ENCODE measurements around the gene TMEM63B.

TMEM63B gene

GRCh38 chr6:44117397-44118128, 9.8 kb upstream of the TMEM63B start:
- no peak for DNase-seq (ENCODE audit: insufficient read length, low spot score)
- FAIRE-seq, result no peak
- no peak for TF ChIP-seq POLR2A (IDR thresholded peaks at IDR 0.05; ENCODE audit: low read depth, low read length)

- DNase-seq (ENCODE audit: insufficient read length, low spot score) (no peak), FAIRE-seq (no peak)
- no peak for TF ChIP-seq POLR2A (IDR thresholded peaks at IDR 0.05; ENCODE audit: low read depth, low read length)
Observed at GRCh38 chr6:44119704-44120262, 7.6 kb upstream of the TMEM63B start.

DNA sequence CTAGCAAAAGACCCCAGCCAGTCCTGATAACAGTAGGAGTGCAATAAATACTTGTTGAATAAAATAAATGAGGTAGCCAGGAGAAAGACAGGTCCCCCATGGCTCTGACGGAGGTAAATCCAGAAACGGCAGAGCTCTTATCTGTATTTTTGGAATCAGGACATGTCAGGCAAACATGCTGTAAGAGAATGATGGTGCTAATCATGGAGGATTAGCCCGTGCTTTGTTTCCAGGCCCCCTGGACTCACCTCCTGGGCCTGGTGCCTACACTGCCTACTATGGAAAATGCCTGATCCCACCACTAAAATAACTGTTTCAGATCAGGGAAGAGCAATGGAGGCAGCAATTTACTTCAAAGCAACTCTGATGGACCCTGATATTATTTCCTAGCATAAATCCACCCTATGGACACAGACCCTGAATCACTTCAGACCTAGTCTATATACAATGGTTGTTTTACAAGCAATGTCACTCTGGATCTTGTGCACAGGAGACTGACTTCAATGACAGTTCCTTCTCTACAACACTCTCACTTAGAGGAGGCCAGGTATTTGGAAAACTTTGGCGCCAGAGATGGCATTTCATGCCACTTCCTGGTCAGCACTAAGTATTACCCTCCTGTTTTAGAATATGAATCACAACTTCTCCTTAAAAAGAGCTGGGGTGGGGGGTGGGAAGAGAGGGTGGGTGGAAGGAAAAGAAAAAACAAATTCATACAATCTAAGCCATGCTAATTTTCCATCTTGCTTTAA, 6.5 kb upstream of the TMEM63B start:
- no peak for DNase-seq (ENCODE audit: insufficient read length, low spot score)
- no peak for TF ChIP-seq POLR2A (IDR thresholded peaks at IDR 0.05; ENCODE audit: low read depth, low read length)
- no peak for FAIRE-seq

- TF ChIP-seq POLR2A (IDR thresholded peaks at IDR 0.05; ENCODE audit: low read depth, low read length), result no peak
- DNase-seq (ENCODE audit: insufficient read length, low spot score) (no peak), FAIRE-seq (no peak)
Observed at GRCh38 chr6:44122801-44123200, 4.6 kb upstream of the TMEM63B start.

DNA sequence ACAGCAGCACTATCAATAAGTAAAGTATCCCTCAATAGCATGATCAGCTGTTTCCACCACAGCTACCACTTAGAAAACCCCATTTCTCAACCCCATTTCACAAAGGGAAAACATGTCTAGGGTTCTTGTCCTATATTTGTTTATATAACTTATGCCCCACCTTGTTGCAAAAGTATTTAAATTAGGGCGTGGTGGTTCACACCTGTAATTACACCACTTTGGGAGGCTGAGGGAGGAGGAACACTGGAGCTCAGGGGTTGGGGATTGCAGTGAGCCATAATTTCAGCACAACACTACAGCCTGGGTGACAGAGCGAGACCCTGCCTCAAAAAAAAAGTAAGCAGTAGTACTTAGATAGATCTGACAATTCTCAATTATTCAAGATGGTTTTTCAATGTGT, 3.8 kb upstream of the TMEM63B start:
- no peak for DNase-seq (ENCODE audit: insufficient read length, low spot score)
- TF ChIP-seq POLR2A (IDR thresholded peaks at IDR 0.05; ENCODE audit: low read depth, low read length), result no peak
- FAIRE-seq, result no peak

GRCh38 chr6:44126320-44127149, 819 bp upstream of the TMEM63B start:
- FAIRE-seq (no peak), DNase-seq (ENCODE audit: insufficient read length, low spot score) (peak; percentile 91)
- no peak for TF ChIP-seq POLR2A (IDR thresholded peaks at IDR 0.05; ENCODE audit: low read depth, low read length)

GRCh38 chr6:44128020-44128917, 915 bp downstream of the TMEM63B start:
- TF ChIP-seq POLR2A (IDR thresholded peaks at IDR 0.05; ENCODE audit: low read depth, low read length), result no peak
- no peak for FAIRE-seq
- DNase-seq (ENCODE audit: insufficient read length, low spot score), result peak; percentile 65

DNA sequence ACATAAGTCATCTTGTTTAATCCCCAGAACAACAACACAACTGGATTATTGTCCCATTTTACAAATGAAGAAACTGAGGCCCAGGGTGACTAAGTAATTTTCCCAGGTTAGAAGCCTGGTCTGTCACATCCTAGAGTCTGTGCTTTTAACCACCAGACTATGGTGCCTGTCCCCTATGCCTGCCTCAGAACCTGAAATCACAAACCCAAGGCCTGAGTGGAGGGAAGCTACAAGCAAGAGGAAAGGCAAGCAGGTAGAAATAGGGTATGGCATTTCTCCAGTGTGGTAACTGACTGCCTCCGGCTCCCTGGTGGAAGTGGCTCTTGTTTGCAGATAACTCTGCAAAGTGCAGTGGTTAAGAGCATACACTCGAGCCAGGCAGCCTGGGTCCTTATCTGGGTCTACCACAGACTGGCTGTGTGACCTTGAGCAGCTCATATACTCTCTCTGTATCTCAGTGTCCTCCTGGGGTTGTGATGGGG, 2.5 kb downstream of the TMEM63B start:
- no peak for TF ChIP-seq POLR2A (IDR thresholded peaks at IDR 0.05; ENCODE audit: low read depth, low read length)
- DNase-seq (ENCODE audit: insufficient read length, low spot score) (no peak), FAIRE-seq (no peak)

DNA sequence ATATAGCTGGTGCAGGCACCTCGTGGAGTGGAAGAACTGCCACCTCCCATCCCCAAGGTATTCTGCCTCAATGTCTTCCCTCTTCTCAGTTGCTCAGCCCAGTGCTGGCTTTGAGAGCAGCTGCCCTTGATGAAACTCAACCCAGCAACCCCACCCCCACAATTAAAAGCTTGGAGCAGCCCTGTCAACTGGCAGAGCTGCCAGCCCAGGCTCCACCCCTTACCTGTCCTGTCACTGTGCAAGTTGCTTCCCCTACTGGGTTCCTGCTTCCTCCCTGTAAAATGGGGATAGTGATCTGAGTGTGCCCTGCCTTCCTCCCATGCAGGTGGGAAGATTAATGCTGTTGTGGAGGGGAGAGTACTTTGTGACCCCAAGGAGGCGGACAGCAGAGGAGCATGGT, 4.5 kb downstream of the TMEM63B start:
- TF ChIP-seq POLR2A (IDR thresholded peaks at IDR 0.05; ENCODE audit: low read depth, low read length), result no peak
- FAIRE-seq (no peak), DNase-seq (ENCODE audit: insufficient read length, low spot score) (no peak)

DNA sequence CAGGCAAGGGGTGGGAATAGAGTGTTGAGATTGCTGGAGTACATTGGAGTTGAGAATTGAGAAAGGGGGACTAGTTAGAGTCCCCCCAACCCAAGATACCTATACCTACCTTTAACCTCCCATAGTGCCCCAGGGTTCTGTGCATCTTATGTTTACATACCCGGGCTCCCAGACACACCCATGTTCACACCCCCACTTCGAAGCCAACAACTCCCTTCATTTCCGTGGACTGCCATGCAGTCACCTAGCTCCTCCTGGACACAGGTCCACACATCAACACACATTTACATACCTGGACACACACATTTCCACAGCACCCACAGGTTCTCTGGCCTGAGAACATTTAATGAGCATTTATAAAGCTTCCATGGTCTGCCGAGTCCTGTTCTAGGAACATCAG, 5.1 kb downstream of the TMEM63B start:
- no peak for FAIRE-seq
- no peak for TF ChIP-seq POLR2A (IDR thresholded peaks at IDR 0.05; ENCODE audit: low read depth, low read length)
- DNase-seq (ENCODE audit: insufficient read length, low spot score), result no peak

DNA sequence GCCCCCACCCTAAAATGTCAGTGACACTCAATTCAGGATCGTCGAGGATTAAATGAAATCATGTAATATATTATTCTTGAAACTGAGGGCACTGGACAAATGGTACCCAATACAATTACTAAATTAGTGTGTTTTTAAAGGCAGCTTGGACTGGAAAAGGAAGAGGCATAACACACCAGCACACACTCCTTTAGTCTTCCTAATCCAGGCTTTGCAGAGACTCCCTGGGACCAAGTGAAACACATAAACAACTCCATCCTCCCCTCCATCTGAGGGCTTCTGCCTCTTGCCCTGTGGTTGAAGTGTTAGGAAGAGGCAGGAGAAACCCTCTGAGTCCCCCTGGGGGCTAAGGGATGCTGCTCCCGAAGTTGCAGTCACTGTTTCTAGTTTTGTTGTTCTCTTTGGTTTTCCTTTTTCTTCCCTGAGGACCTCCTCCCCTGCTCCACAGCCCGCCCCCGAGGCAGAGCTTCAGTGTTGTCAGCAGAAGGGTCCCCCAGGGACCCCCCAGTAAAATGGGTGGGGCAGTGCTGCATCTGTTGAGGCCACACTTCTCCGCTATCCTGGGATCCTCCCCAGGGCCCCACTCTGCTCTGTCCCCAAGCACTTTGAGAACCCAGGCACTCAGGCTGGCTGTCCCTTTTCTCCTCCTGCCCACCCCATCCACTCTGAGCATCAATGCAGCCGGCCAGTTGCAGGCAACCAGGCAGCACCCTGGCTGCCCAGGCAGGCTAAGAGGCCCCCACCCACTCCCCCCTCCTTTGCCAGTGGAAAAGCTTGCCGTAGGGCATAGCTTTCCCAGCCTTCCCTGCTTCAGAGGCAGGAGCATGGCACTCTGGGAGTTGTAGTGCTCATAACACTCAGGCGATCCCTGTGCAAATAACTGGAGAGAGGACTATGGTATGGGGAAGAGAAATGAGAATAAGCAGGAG, 5.9 kb downstream of the TMEM63B start:
- peak; percentile 88 for DNase-seq (ENCODE audit: insufficient read length, low spot score)
- no peak for FAIRE-seq
- no peak for TF ChIP-seq POLR2A (IDR thresholded peaks at IDR 0.05; ENCODE audit: low read depth, low read length)
